ENCODE data around the gene ARHGAP24. TPM values are rescaled to one million over a fixed set of nuclear protein-coding genes. Genes with fewer than 3 reads are reported as not detected.

Gene ARHGAP24
- total and polyA plus RNA-seq, 8 donors, result 10.5 to 34.7 (median 17.1) TPM

- no peak for TF ChIP-seq CTCF (IDR thresholded peaks at IDR 0.05)
- no peak for DNase-seq
These were observed 14.5 kb downstream of the ARHGAP24 start for GRCh38 chr4:85489273-85489981.

GRCh38 chr4:85491527-85491926, 16.6 kb downstream of the ARHGAP24 start:
- no peaks in the 10 kb centered on the region for H3K36me3 ChIP-seq
- ATAC-seq, result peak in 2 of 4 donors; percentile 35 to 45
- no peaks in the 10 kb centered on the region for H3K27me3 ChIP-seq
- peaks cover 11 to 21% (median 14%) of the 10 kb centered on the region in 3 donors for H3K4me1 ChIP-seq
- no peak for TF ChIP-seq CTCF (IDR thresholded peaks at IDR 0.05)
- H3K4me3 ChIP-seq, result no peak overlapping the region
- intact Hi-C loops (cut with DNase I), result no loop called here
- H3K9me3 ChIP-seq, result no peaks in the 10 kb centered on the region
- no peak overlapping the region for H3K27ac ChIP-seq
- FAIRE-seq, result no peak
- no peak for DNase-seq

More at GRCh38 chr4:85489273-85489981, 14.5 kb downstream of the ARHGAP24 start:
- no peak overlapping the region for H3K4me3 ChIP-seq
- H3K27ac ChIP-seq, result no peak overlapping the region
- no peaks in the 10 kb centered on the region for H3K27me3 ChIP-seq
- ATAC-seq, result peak; percentile 49 to 63 (median 60)
- peaks cover 8 to 18% (median 14%) of the 10 kb centered on the region in 3 donors for H3K4me1 ChIP-seq
- no peak for FAIRE-seq
- no peaks in the 10 kb centered on the region for H3K36me3 ChIP-seq
- H3K9me3 ChIP-seq, result no peaks in the 10 kb centered on the region
- intact Hi-C loops (cut with DNase I), result no loop called here
- 90 to 96% methylated on average over 3 of the region's 3 CpGs for WGBS, 2 donors

- WGBS, 2 donors, result 22 to 35% methylated on average over 1 of the region's 1 CpG
- no peaks in the 10 kb centered on the region for H3K36me3 ChIP-seq
- ATAC-seq (no peak), FAIRE-seq (no peak), DNase-seq (no peak)
- no peak for TF ChIP-seq CTCF (IDR thresholded peaks at IDR 0.05)
- intact Hi-C loops (cut with DNase I), result no loop called here
- no peaks in the 10 kb centered on the region for H3K9me3 ChIP-seq
- H3K4me1 ChIP-seq, result peaks cover 11 to 26% (median 16%) of the 10 kb centered on the region in 3 donors
- H3K4me3 ChIP-seq, result no peak overlapping the region
- no peak overlapping the region for H3K27ac ChIP-seq
- no peaks in the 10 kb centered on the region for H3K27me3 ChIP-seq
These were observed 17.4 kb downstream of the ARHGAP24 start for GRCh38 chr4:85492336-85492735.

- no peaks in the 10 kb centered on the region for H3K27me3 ChIP-seq
- H3K4me3 ChIP-seq, result no peak overlapping the region
- no peaks in the 10 kb centered on the region for H3K36me3 ChIP-seq
- H3K4me1 ChIP-seq, result peaks cover 16 to 44% (median 24%) of the 10 kb centered on the region in 3 donors
- DNase-seq (no peak), ATAC-seq (no peak), FAIRE-seq (no peak)
- peak overlapping the region in 1 of 4 donors; percentile 36 for H3K27ac ChIP-seq
- no peaks in the 10 kb centered on the region for H3K9me3 ChIP-seq
- intact Hi-C loops (cut with DNase I), result no loop called here
- WGBS, 2 donors, result 94 to 96% methylated on average over 3 of the region's 3 CpGs
- TF ChIP-seq CTCF (IDR thresholded peaks at IDR 0.05), result no peak
These were observed 20.7 kb downstream of the ARHGAP24 start for GRCh38 chr4:85495621-85496020.
